Measurements from ENCODE around the gene COPZ1.

DNA sequence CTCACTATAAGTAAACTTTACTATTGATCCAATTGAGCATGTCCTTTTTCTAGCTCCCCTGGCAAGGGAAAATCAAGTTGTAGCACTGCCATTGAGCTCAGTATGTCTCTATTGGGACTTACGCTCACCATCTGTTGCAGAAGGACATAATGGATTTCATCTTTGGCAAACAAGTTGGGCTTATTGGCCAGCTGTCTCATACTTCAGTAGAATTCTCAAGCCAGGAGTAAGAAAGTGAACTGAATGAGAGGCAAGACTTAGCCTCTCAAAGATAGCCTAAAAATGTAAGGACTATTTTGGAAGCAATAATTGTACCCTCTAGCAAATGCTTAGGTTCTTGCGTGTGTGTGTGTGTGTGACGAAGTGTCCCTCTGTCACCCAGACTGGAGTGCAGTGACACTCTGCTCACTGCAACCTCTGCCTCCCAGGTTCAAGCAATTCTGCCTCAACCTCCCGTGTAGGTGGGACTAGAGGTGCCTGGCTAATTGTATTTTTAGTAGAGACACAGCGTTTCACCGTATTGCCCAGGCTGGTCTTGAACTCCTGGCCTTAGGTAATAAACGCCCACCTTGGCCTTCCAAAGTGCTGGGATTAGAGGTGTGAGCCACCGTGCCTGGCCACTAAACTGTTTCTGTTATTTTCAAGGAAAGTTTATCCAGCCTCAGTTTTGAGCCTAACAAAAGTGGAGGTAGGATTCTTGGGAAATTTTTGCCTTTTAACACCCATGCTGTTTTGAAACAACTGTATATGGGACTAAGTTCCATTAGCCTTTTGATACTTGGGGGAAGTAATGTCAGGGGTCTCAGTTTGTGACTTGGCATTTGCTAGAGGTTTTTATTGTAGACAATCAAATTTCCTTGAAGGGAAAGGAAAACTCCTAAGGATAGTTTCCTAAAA, 37.4 kb upstream of the COPZ1 start:
- TF ChIP-seq, protein P1, sequence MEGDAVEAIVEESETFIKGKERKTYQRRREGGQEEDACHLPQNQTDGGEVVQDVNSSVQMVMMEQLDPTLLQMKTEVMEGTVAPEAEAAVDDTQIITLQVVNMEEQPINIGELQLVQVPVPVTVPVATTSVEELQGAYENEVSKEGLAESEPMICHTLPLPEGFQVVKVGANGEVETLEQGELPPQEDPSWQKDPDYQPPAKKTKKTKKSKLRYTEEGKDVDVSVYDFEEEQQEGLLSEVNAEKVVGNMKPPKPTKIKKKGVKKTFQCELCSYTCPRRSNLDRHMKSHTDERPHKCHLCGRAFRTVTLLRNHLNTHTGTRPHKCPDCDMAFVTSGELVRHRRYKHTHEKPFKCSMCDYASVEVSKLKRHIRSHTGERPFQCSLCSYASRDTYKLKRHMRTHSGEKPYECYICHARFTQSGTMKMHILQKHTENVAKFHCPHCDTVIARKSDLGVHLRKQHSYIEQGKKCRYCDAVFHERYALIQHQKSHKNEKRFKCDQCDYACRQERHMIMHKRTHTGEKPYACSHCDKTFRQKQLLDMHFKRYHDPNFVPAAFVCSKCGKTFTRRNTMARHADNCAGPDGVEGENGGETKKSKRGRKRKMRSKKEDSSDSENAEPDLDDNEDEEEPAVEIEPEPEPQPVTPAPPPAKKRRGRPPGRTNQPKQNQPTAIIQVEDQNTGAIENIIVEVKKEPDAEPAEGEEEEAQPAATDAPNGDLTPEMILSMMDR (conservative IDR thresholded peaks at IDR 0.05) = no peak
- TF ChIP-seq ZFX (IDR thresholded peaks at IDR 0.05) = no peak

All from C4-2B (cell line).